ENCODE results near the gene CUL9.
A peak's percentile ranks its signal among the peaks of the same experiment; 100 is the strongest.

DNA sequence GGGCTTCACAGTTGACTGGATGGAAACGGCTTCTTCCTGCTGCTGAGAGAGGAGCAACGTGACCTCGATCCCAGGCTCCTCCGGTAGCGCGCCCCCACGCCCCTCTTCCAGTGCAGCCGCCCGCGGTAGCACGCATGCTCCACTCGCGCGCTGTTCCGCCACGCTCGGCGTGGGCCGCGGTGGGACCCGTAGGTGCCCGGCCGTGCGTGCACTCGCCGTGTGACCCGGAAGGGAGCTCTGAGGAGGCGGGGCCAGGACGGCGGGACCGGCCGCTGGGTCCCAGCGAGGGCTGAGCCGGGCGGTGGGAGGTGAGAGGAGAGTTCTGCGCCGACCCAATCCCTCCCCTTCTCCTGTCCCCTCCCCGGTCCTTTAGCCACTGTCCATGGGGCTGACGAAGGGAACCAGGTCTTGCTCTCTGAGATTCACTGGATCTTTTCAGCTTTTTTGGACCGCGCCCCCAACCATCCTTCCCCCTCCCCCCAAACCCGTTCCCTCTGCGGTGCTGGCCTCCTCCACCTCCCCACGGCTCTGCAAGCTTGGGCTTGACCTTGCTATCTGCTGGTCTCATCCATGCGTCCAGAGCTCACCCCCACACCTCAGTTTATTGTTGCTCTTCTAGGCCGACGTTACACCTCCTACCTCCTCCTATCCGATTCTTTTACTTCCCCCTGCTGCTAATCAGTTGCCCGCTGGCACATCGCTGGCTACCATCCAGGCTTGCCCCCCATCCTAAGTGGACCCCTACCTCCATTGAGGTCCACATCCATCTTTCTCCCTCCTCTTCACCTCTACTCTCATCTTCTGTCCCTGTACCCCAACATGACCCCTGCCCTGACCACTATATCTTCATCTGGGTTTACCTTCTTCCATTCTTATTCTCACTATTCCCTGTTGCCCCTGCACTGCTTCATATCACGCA is at the start of gene CUL9:
- TF ChIP-seq, protein P1, sequence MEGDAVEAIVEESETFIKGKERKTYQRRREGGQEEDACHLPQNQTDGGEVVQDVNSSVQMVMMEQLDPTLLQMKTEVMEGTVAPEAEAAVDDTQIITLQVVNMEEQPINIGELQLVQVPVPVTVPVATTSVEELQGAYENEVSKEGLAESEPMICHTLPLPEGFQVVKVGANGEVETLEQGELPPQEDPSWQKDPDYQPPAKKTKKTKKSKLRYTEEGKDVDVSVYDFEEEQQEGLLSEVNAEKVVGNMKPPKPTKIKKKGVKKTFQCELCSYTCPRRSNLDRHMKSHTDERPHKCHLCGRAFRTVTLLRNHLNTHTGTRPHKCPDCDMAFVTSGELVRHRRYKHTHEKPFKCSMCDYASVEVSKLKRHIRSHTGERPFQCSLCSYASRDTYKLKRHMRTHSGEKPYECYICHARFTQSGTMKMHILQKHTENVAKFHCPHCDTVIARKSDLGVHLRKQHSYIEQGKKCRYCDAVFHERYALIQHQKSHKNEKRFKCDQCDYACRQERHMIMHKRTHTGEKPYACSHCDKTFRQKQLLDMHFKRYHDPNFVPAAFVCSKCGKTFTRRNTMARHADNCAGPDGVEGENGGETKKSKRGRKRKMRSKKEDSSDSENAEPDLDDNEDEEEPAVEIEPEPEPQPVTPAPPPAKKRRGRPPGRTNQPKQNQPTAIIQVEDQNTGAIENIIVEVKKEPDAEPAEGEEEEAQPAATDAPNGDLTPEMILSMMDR (IDR thresholded peaks at IDR 0.05): peak in 2 of 4 experiments; percentile 19 to 20
- TF ChIP-seq POLR2A (IDR thresholded peaks at IDR 0.05): peak; percentile 45
- peak; percentile 97 for TF ChIP-seq POLR2AphosphoS5 (IDR thresholded peaks at IDR 0.05)

Data from prostate gland (tissue), 2 donors.